ENCODE data around the gene ZCCHC24. TPM values are rescaled to one million over a fixed set of nuclear protein-coding genes. Genes with fewer than 3 reads are reported as not detected.

The ZCCHC24 gene
- total RNA-seq, 1 donor from 2014 or later, result 31.8 TPM

- DNase-seq (ENCODE audit: low spot score in 2 of 2, unreplicated experiment in 2 of 2), result peak in 1 of 2 experiments; percentile 27
- Mint-ChIP-seq H3K27me3 (ENCODE audit: low read depth) (no peaks in the 10 kb centered on the region), H3K9me3 (no peaks in the 10 kb centered on the region), H3K4me3 (no peak overlapping the region), H3K27ac (no peak overlapping the region), H3K4me1 (peaks cover 6% of the 10 kb centered on the region), H3K36me3 (peaks cover 52% of the 10 kb centered on the region)
- no peak for TF ChIP-seq CTCF (IDR thresholded peaks at IDR 0.05; ENCODE audit: unreplicated experiment)
These were observed 91.7 kb downstream of the ZCCHC24 start for GRCh38 chr10:79353726-79354125.

DNA sequence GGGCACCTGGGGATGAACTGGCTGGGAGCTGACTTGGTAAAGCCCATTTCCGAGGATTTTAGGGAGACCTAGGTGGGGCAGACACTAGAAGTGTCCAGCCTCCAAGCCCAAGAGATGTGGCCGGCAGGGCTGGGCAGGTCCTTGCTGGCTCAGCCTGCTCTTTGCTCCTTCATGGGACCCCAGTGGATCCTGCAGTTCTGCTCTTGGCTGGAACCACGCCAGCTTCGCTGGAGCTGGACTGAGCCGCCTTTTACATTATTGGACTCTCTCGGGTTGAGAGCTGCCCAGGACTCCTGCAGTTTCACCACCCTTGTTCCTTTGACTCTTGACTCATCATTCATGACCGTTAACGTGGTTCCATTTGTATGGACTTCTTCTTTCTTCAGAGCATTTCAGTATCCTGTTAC is 92.4 kb downstream of the ZCCHC24 start:
- H3K36me3 Mint-ChIP-seq, result peaks cover 52% of the 10 kb centered on the region

DNA sequence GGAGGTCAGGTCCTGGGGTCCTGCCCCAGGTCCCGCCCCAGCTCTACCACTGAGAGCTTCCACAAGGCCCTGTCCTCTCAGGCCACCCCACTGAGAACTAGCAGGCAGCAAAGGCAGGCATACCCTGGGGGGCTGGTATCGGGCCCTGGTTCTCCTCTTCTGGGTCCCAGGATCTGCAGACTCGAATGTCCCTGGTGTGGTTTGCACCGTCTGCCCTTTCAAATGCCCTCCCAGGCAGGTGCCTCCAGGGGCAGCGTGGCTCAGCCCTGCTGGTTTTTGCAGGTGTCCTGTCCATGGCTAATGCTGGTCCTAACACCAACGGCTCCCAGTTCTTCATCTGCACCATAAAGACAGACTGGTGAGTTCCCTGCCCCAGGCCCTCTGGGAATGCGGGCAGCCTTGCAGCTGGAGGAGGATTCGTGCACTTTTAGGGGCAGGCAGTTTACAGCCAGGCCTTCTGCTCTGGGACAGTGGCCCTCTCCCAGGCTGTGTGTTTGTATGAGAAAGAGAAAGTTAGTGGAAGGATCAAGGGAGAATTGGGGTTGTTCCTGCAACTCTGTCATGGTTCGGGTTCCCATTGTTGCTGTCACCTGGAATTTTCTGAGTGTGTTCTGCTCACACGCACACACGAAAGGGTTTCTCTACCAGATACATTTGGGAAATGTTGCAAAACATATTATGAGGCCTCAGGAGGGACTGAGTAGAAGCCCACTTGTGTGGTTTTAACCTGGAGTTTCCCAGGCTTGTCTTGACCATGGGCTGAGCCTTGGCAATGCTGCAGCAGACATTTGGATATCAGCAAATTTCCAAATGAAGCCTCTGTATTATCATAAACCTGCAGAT is 93.2 kb downstream of the ZCCHC24 start:
- H3K4me3 Mint-ChIP-seq, result no peak overlapping the region
- no peaks in the 10 kb centered on the region for H3K27me3 Mint-ChIP-seq (ENCODE audit: low read depth)
- H3K27ac Mint-ChIP-seq, result no peak overlapping the region
- H3K9me3 Mint-ChIP-seq, result no peaks in the 10 kb centered on the region
- DNase-seq (ENCODE audit: low spot score in 2 of 2, unreplicated experiment in 2 of 2), result peak in 1 of 2 experiments; percentile 35
- TF ChIP-seq CTCF (IDR thresholded peaks at IDR 0.05; ENCODE audit: unreplicated experiment), result no peak
- H3K36me3 Mint-ChIP-seq, result peaks cover 49% of the 10 kb centered on the region
- H3K4me1 Mint-ChIP-seq, result peaks cover 10% of the 10 kb centered on the region

More for the DNA sequence above, 92.4 kb downstream of the ZCCHC24 start:
- Mint-ChIP-seq H3K4me3 (no peak overlapping the region), H3K27ac (no peak overlapping the region), H3K27me3 (ENCODE audit: low read depth) (no peaks in the 10 kb centered on the region), H3K9me3 (no peaks in the 10 kb centered on the region), H3K4me1 (peaks cover 10% of the 10 kb centered on the region)
- TF ChIP-seq CTCF (IDR thresholded peaks at IDR 0.05; ENCODE audit: unreplicated experiment), result no peak
- peak in 1 of 2 experiments; percentile 31 for DNase-seq (ENCODE audit: low spot score in 2 of 2, unreplicated experiment in 2 of 2)

GRCh38 chr10:79351332-79351731 is 94.1 kb downstream of the ZCCHC24 start:
- Mint-ChIP-seq H3K4me1 (peaks cover 13% of the 10 kb centered on the region), H3K27ac (no peak overlapping the region), H3K9me3 (no peaks in the 10 kb centered on the region), H3K27me3 (ENCODE audit: low read depth) (no peaks in the 10 kb centered on the region), H3K36me3 (peaks cover 44% of the 10 kb centered on the region), H3K4me3 (no peak overlapping the region)
- DNase-seq (ENCODE audit: low spot score in 2 of 2, unreplicated experiment in 2 of 2), result no peak
- no peak for TF ChIP-seq CTCF (IDR thresholded peaks at IDR 0.05; ENCODE audit: unreplicated experiment)

GRCh38 chr10:79350407-79351154 is 94.8 kb downstream of the ZCCHC24 start:
- Mint-ChIP-seq H3K36me3 (peaks cover 36% of the 10 kb centered on the region), H3K27me3 (ENCODE audit: low read depth) (no peaks in the 10 kb centered on the region), H3K4me1 (peaks cover 13% of the 10 kb centered on the region), H3K4me3 (no peak overlapping the region), H3K27ac (no peak overlapping the region), H3K9me3 (no peaks in the 10 kb centered on the region)
- TF ChIP-seq CTCF (IDR thresholded peaks at IDR 0.05; ENCODE audit: unreplicated experiment), result no peak
- peak in 1 of 2 experiments; percentile 36 for DNase-seq (ENCODE audit: low spot score in 2 of 2, unreplicated experiment in 2 of 2)
